ENCODE results near the gene ZNF485. TPM values are rescaled to one million over a fixed set of nuclear protein-coding genes. Genes with fewer than 3 reads are reported as not detected.

The ZNF485 gene
- total and polyA plus RNA-seq, 4 donors: 1.5 to 4.4 (median 3.2) TPM

- Histone ChIP-seq H3K9ac (ENCODE audit: insufficient read depth in 1 of 2, low read length in 2 of 2) (peak within 1 kb of the TSS; percentile 45 to 74), H3K36me3 (ENCODE audit: control insufficient read depth in 4 of 4, insufficient read depth in 4 of 4, low read length in 4 of 4) (peaks cover 13 to 31% (median 28%) of the 10 kb centered on the region in 4 donors), H3K4me3 (peak within 1 kb of the TSS; percentile 79), H3K4me1 (ENCODE audit: control insufficient read depth in 5 of 5, insufficient read depth in 5 of 5, low read length in 5 of 5) (peaks cover 0 to 6% (median 2%) of the 10 kb centered on the region in 5 donors), H3K27ac (ENCODE audit: low read depth in 1 of 2, low read length in 1 of 2) (peak within 1 kb of the TSS; percentile 74 to 92), H3K9me3 (ENCODE audit: control insufficient read depth in 4 of 4, insufficient read depth in 3 of 4, low read length in 3 of 4) (peaks cover 11 to 36% (median 26%) of the 10 kb centered on the region in 4 donors), H3K27me3 (ENCODE audit: control insufficient read depth in 3 of 3, insufficient read depth in 3 of 3, low read length in 2 of 3) (no peaks in the 10 kb centered on the region)
- TF ChIP-seq CTCF (IDR thresholded peaks at IDR 0.05; ENCODE audit: control extremely low read depth, extremely low read depth): no peak
- DNase-seq (peak; percentile 88 to 93 (median 89)), ATAC-seq (ENCODE audit: insufficient read depth, low FRiP score) (peak; percentile 99)
- WGBS, 2 donors: 0 to 1% methylated on average over 76 to 90 of the region's 90 CpGs
Observed at GRCh38 chr10:43648398-43649184, 42.4 kb downstream of the ZNF485 start, which contains the start of gene ZNF32. Gene ZNF32 (minus strand): TSS chr10:43648881. CDS start chr10:43646133, 2,748 bp downstream.

GRCh38 chr10:43649185-43649523 is 42.9 kb downstream of the ZNF485 start:
- Histone ChIP-seq H3K4me1 (ENCODE audit: control insufficient read depth in 5 of 5, insufficient read depth in 5 of 5, low read length in 5 of 5) (peaks cover 0 to 9% (median 2%) of the 10 kb centered on the region in 5 donors), H3K9me3 (ENCODE audit: control insufficient read depth in 4 of 4, insufficient read depth in 3 of 4, low read length in 3 of 4) (peaks cover 7 to 30% (median 20%) of the 10 kb centered on the region in 4 donors), H3K27me3 (ENCODE audit: control insufficient read depth in 3 of 3, insufficient read depth in 3 of 3, low read length in 2 of 3) (no peaks in the 10 kb centered on the region), H3K36me3 (ENCODE audit: control insufficient read depth in 4 of 4, insufficient read depth in 4 of 4, low read length in 4 of 4) (peaks cover 10 to 26% (median 23%) of the 10 kb centered on the region in 4 donors), H3K27ac (ENCODE audit: low read depth in 1 of 2, low read length in 1 of 2) (peak overlapping the region; percentile 74 to 92), H3K4me3 (peak overlapping the region; percentile 79), H3K9ac (ENCODE audit: insufficient read depth in 1 of 2, low read length in 2 of 2) (peak overlapping the region; percentile 45 to 74)
- ATAC-seq (ENCODE audit: insufficient read depth, low FRiP score) (no peak), DNase-seq (no peak)
- 25 to 29% methylated on average over 14 of the region's 14 CpGs for WGBS, 2 donors
- TF ChIP-seq CTCF (IDR thresholded peaks at IDR 0.05; ENCODE audit: control extremely low read depth, extremely low read depth): no peak

- Histone ChIP-seq H3K9me3 (ENCODE audit: control insufficient read depth in 4 of 4, insufficient read depth in 3 of 4, low read length in 3 of 4) (peaks cover 0 to 2% (median 0%) of the 10 kb centered on the region in 4 donors), H3K4me1 (ENCODE audit: control insufficient read depth in 5 of 5, insufficient read depth in 5 of 5, low read length in 5 of 5) (peaks cover 0 to 4% (median 0%) of the 10 kb centered on the region in 5 donors), H3K9ac (ENCODE audit: insufficient read depth in 1 of 2, low read length in 2 of 2) (no peak overlapping the region), H3K36me3 (ENCODE audit: control insufficient read depth in 4 of 4, insufficient read depth in 4 of 4, low read length in 4 of 4) (no peaks in the 10 kb centered on the region), H3K27me3 (ENCODE audit: control insufficient read depth in 3 of 3, insufficient read depth in 3 of 3, low read length in 2 of 3) (no peaks in the 10 kb centered on the region), H3K27ac (ENCODE audit: low read depth in 1 of 2, low read length in 1 of 2) (no peak overlapping the region), H3K4me3 (no peak overlapping the region)
- DNase-seq: peak in 2 of 3 donors; percentile 19 to 49
- no peak for TF ChIP-seq CTCF (IDR thresholded peaks at IDR 0.05; ENCODE audit: control extremely low read depth, extremely low read depth)
- 53 to 57% methylated on average over 2 of the region's 2 CpGs for WGBS, 2 donors
- ATAC-seq (ENCODE audit: insufficient read depth, low FRiP score): no peak
Observed at GRCh38 chr10:43653746-43654145, 47.5 kb downstream of the ZNF485 start.

Data from lung (tissue), 12 donors.